Esophagus (tissue), 2 donors: ENCODE data around the gene TMEM9. TPM values are rescaled to one million over a fixed set of nuclear protein-coding genes. Genes with fewer than 3 reads are reported as not detected.

Source experiments
- H3K27ac ChIP-seq, 2 donors: one replicate each; pipeline ENCODE4 v1.5.1; 2013; ENCODE audit warnings: low read depth in 2 of 2, mild to moderate bottlenecking in 2 of 2, inconsistent platforms in 1 of 2, low read length in 1 of 2, moderate library complexity in 1 of 2
- H3K27me3 ChIP-seq, 2 donors: one replicate each; pipeline ENCODE4 v1.6.1; 2013; ENCODE audit warnings: low read length in 2 of 2, control low read depth in 1 of 2, mild to moderate bottlenecking in 1 of 2; ENCODE audit not compliant: insufficient read depth in 2 of 2, control insufficient read depth in 1 of 2
- H3K36me3 ChIP-seq, 2 donors: one replicate each; pipeline ENCODE4 v1.6.1; 2013; ENCODE audit warnings: low read length in 1 of 2; ENCODE audit not compliant: control insufficient read depth in 2 of 2, insufficient read depth in 2 of 2
- H3K4me1 ChIP-seq, 2 donors: one replicate each; pipeline ENCODE4 v1.6.1; 2013; ENCODE audit warnings: low read length in 1 of 2; ENCODE audit not compliant: control insufficient read depth in 2 of 2, insufficient read depth in 2 of 2
- H3K4me3 ChIP-seq, 2 donors: one replicate each; pipeline ENCODE4 v1.5.1; 2013; ENCODE audit warnings: low read length in 2 of 2, mild to moderate bottlenecking in 2 of 2, low read depth in 1 of 2, moderate library complexity in 1 of 2
- H3K9me3 ChIP-seq, 2 donors: one replicate each; pipeline ENCODE4 v1.6.1; 2013; ENCODE audit warnings: mild to moderate bottlenecking in 2 of 2, low read depth in 1 of 2, low read length in 1 of 2, moderate library complexity in 1 of 2; ENCODE audit not compliant: control insufficient read depth in 2 of 2, insufficient read depth in 1 of 2
- whole genome bisulfite sequencing, 2 donors: extraction: QIAGEN DNeasy Blood & Tissue Kit; methylation state at CpG; one replicate each; pipeline ENCODE4 v1.1.7; 2013; 5-methylcytosine and 5-hydroxymethylcytosine counted together
- polyA plus RNA-seq, 2 donors: library from polyadenylated mRNA; stranded (reverse); fragments of 200-250 nt; gene quantifications; one replicate each; pipeline ENCODE4 v1.2.3, GENCODE V29; 2013
- donor health status: healthy with polysubstance abuse.
- donor health status: Bipolar disorder and iron deficiency.

Gene TMEM9
- polyA plus RNA-seq, 2 donors = 13.2 to 25.7 TPM

DNA sequence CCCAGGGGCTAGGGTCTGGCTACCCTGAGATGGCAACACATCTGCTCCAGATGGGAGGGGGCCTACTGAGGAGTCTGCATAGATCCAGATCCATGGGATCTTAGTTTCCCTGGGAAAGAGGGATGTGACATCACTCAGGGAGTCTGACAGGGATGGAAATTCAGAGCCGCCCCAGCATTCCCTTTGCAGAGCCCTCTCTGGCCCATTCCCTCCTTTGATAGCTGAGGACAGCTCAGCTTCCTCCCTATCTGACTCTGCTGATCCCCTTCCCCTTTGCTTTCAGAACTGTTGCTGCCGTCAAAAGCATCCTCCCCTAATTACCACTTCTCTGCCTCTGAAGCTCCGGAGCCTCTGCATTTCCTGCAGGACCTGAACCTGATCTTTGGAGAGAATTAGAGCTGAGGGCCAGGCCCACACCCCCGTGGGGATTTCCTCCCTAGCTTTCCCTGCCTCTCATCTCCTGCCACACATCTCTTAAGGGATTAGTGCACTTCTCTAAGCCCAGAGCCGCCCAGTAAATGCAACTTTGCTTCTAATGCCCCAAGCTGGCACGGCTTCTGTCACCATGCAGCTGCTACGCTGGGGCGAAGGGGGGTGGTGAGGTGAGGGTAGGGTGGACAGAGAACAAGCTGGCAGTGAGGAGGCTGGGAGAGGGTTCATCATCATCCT is 17.8 kb downstream of the TMEM9 start:
- peaks cover 0 to 14% of the 10 kb centered on the region in 2 donors for H3K36me3 ChIP-seq
- H3K9me3 ChIP-seq = peaks cover 0 to 2% of the 10 kb centered on the region in 2 donors
- H3K4me1 ChIP-seq = peaks cover 7 to 20% of the 10 kb centered on the region in 2 donors
- H3K4me3 ChIP-seq = no peak overlapping the region
- peak overlapping the region in 1 of 2 donors; percentile 2 for H3K27ac ChIP-seq
- no peaks in the 10 kb centered on the region for H3K27me3 ChIP-seq
- WGBS, 2 donors = 47 to 60% methylated on average over 8 of the region's 8 CpGs

DNA sequence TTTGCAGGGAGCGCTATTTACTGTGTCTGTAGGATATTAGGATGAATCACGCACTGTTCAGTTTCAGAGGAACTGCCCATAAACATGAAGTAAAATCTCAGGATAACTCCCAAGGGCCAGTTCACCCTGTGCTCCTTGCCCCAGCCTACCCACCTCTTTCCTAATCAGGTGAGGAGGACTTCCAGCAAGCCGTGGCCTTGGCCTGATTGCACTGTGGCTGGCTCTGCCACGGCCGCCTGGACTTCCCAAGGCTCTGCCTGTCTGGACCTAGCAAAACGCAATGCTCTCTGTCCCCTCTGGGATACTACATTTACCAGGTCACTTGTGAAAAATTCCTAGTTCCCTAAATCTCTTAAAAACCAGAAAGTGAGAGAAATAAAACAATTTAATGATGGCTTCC is 19.9 kb downstream of the TMEM9 start:
- peaks cover 0 to 2% of the 10 kb centered on the region in 2 donors for H3K9me3 ChIP-seq
- H3K4me1 ChIP-seq = peaks cover 7 to 12% of the 10 kb centered on the region in 2 donors
- 85 to 96% methylated on average over 6 of the region's 6 CpGs for WGBS, 2 donors
- peaks cover 0 to 14% of the 10 kb centered on the region in 2 donors for H3K36me3 ChIP-seq
- H3K4me3 ChIP-seq = no peak overlapping the region
- no peaks in the 10 kb centered on the region for H3K27me3 ChIP-seq
- H3K27ac ChIP-seq = no peak overlapping the region

DNA sequence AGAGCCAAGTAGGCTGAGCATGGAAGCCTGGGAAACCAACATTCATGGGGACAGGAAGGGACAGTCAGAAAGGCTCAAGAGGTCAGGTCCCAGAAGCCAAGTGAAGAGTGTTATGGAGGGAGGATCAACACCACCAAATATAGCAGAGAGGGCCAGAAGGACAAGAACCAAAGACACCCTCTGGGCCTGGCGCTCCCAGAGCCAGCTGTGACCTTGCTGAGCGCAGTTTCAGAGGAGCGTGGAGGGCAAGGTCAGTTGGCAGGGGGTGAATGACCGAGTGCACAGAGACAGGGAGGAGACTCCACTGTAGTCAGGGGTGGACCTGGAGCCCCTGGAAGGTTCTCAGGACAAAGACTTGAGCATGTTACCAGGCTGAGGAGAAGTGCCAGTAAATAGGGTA is 22.9 kb downstream of the TMEM9 start:
- H3K36me3 ChIP-seq = peaks cover 0 to 11% of the 10 kb centered on the region in 2 donors
- H3K27me3 ChIP-seq = no peaks in the 10 kb centered on the region
- H3K4me1 ChIP-seq = peaks cover 3 to 6% of the 10 kb centered on the region in 2 donors
- H3K4me3 ChIP-seq = no peak overlapping the region
- H3K27ac ChIP-seq = no peak overlapping the region
- peaks cover 0 to 2% of the 10 kb centered on the region in 2 donors for H3K9me3 ChIP-seq
- WGBS, 2 donors = 59 to 69% methylated on average over 4 of the region's 4 CpGs

DNA sequence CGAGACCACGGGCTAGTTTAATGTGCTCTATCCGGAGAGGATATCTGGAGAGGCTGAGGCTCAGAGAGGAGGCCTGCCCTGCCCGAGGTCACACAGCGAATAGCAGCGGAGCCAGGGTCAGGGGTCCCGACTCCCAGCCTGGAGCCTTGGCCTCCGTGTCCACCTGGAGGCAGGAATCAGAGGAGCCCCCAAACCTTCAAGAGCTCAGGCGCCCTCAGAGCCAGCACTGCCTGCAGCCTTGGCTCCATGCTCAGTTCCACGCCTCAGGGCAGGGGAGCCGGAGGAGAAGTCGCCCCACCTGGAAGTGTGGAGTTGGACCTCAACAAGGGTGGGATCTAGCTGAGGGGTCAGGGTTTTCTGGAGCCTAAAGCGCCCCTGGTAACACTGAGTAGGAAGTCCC is 25.3 kb downstream of the TMEM9 start:
- Histone ChIP-seq H3K4me1 (peaks cover 0 to 8% of the 10 kb centered on the region in 2 donors), H3K4me3 (no peak overlapping the region), H3K27me3 (no peaks in the 10 kb centered on the region), H3K36me3 (no peaks in the 10 kb centered on the region), H3K9me3 (peaks cover 0 to 2% of the 10 kb centered on the region in 2 donors), H3K27ac (no peak overlapping the region)
- WGBS, 2 donors = 93 to 96% methylated on average over 13 of the region's 13 CpGs

DNA sequence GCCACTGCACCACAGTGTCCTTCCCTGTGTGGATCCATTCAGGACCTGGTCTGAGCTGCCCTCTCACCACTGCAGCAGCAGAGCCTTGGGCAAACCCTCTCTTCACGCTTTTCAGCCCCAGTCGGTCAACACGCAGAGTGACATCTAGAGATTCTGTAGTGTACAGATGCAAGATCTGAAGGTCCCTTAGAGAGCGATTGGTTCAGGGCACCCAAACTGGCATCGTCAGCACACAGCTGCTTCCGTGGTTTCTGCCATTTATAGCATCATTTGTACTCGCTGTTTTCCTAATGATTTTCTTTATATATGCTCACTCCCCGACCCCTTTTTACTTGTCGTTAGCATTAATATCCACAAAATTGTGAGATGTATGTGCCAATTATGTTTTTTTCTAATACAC is 25.8 kb downstream of the TMEM9 start:
- Histone ChIP-seq H3K27me3 (no peaks in the 10 kb centered on the region), H3K4me1 (peaks cover 0 to 8% of the 10 kb centered on the region in 2 donors), H3K4me3 (no peak overlapping the region), H3K36me3 (no peaks in the 10 kb centered on the region), H3K9me3 (peaks cover 0 to 2% of the 10 kb centered on the region in 2 donors), H3K27ac (no peak overlapping the region)
- 76 to 88% methylated on average over 9 of the region's 9 CpGs for WGBS, 2 donors

DNA sequence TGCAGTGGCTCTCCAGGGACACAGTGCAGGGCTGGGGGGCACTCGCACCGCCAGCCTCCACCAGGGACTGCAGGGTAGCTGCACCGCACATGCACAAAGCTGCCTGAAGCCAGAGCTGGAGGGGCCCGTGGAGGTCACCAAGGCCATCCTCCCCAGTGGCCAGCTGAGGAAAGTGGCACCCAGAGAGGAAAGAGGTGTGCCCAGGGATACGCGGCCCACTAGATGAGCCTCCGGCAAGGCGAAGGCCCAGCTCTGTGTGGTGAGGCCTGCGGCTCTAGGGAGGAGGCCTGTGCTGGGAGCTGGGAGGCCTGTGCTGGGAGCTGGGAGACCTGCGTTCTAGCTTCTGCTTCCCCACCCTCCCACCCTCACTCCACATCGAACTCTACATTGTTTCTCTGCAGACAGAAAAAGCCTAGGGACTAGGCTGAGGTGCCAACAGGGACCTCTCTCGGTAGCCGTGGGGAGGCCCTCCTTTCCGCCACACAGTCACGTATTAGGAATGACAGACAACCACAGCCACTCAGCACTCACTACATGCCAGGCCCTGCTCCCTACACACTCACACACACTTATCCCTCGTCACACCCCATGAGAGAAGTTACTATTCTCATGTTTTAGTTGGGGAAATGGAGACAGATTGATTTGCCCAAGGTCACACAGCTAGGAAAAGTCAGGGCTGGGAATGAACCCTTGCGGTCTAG is 26.4 kb downstream of the TMEM9 start:
- Histone ChIP-seq H3K4me1 (peaks cover 0 to 8% of the 10 kb centered on the region in 2 donors), H3K36me3 (no peaks in the 10 kb centered on the region), H3K4me3 (no peak overlapping the region), H3K27me3 (no peaks in the 10 kb centered on the region), H3K9me3 (no peaks in the 10 kb centered on the region), H3K27ac (no peak overlapping the region)
- WGBS, 2 donors = 83 to 90% methylated on average over 17 of the region's 17 CpGs

DNA sequence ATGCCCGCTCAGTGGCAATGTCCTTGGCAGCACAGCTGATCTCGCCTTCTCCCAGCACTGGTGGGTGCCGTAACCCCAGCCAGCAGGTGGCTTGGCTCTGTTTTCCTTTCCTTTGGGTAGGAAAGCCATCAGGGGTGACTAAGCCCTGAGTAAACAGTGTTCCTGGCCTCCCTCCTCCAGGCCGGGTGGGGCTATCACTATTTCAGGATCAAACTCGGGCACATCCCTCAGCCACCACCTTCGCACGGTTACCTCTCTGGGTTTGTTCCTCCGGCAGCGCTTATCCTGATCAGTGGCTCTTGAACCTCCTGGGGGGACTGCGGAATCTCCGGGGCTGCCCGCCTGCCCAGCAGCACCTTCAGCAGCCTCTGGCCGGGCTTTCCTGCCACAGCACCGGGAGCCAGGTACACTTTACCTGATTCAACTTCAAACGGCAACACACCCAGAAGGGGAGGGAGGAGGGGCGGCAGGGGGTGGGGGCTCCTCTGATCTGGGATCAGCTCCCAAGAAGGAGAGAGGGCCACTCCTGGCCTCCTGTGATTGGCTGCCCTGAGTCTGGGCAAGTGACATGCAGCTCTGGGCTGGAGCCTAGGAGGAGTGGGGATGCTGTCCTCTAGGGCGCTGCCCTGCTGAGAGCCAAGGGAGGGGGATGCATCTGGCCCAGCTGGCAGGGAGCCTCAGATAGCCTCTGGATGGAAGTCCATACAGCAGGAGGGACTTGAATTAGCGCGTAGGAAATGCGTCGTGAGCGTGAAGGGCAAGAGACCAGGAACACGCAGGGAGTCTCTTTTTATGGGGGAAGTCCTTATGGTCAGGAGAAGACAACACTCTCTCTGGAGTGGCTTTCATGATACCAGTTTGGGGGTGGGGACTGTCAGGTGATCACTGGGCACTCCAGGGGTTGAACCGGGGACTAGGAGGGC is 27.2 kb downstream of the TMEM9 start, which contains the start of gene ASCL5:
Gene ASCL5, minus strand, starts transcription at position 353 of the 923 bp plus-strand sequence. CDS start 11,812 bp downstream, outside the sequence.
- H3K9me3 ChIP-seq = no peaks in the 10 kb centered on the region
- no peaks in the 10 kb centered on the region for H3K36me3 ChIP-seq
- H3K27me3 ChIP-seq = no peaks in the 10 kb centered on the region
- H3K4me3 ChIP-seq = no peak within 1 kb of the TSS
- no peak within 1 kb of the TSS for H3K27ac ChIP-seq
- WGBS, 2 donors = 54 to 58% methylated on average over 24 of the region's 24 CpGs
- H3K4me1 ChIP-seq = peaks cover 0 to 8% of the 10 kb centered on the region in 2 donors

DNA sequence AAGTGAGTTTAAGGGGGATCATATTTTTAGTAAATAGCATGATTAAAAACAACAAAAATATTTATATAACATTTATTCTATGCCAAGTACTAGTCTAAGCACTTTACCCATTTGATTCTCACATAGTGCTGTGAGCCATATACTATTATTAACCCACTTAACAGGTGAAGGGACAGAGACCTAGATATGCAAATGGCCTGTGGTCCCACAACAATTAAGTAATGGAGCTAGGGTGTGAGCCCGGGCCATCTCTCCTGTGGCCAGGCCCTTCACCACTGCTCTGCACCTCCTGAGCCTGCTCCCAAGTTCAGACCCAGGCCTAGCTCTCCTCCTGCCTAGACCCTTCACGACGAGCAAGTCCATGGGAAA is 27.8 kb downstream of the TMEM9 start:
- Histone ChIP-seq H3K27ac (no peak overlapping the region), H3K4me3 (no peak overlapping the region), H3K36me3 (no peaks in the 10 kb centered on the region), H3K4me1 (peaks cover 0 to 8% of the 10 kb centered on the region in 2 donors), H3K9me3 (no peaks in the 10 kb centered on the region), H3K27me3 (no peaks in the 10 kb centered on the region)
- 55 to 63% methylated on average over 3 of the region's 3 CpGs for WGBS, 2 donors

DNA sequence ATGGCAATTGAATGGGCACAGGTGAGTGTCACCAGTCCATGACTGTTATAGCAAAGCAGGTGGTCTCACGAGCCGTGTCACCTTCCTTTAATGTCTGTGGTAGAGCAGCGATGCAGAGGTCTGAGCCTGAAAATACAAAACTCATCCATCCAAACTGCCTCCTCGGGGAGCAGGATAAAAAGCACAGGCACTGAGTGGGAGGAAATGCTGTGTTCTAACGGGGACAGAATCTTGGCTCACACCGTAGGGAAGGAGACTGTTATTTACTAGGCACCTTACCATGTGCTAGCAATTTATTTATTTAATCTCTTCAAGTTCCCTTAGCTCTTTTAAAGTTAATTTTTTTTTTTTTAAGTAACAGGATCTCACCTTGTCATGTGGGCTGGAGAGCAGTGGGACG is 28.5 kb downstream of the TMEM9 start:
- WGBS, 2 donors = 55 to 64% methylated on average over 7 of the region's 7 CpGs
- H3K36me3 ChIP-seq = no peaks in the 10 kb centered on the region
- no peaks in the 10 kb centered on the region for H3K27me3 ChIP-seq
- H3K4me1 ChIP-seq = peaks cover 0 to 8% of the 10 kb centered on the region in 2 donors
- H3K27ac ChIP-seq = no peak overlapping the region
- no peak overlapping the region for H3K4me3 ChIP-seq
- H3K9me3 ChIP-seq = no peaks in the 10 kb centered on the region
